Lower lobe of right lung (tissue), 2 donors: ENCODE data around the gene DDR2. TPM values are rescaled to one million over a fixed set of nuclear protein-coding genes. Genes with fewer than 3 reads are reported as not detected.

Experiments
- ATAC-seq, 2 donors: fragments of 200-7000 bp; cut with Tn5 transposase; one replicate each; pipeline ENCODE4 v1.9.1; 2020 to 2022; ENCODE audit warnings: mild to moderate bottlenecking in 2 of 2, moderate library complexity in 2 of 2
- DNase-seq: peaks from one replicate; pipeline ENCODE4 v3.0.0-alpha.2; 2020
- H3K27ac ChIP-seq: fragments of 200-600 bp; one replicate; pipeline ENCODE4 v1.8.0; 2022
- H3K27me3 ChIP-seq: fragments of 200-600 bp; one replicate; pipeline ENCODE4 v1.8.0; 2022; ENCODE audit warnings: low read depth
- H3K36me3 ChIP-seq: fragments of 200-600 bp; one replicate; pipeline ENCODE4 v1.8.0; 2022; ENCODE audit warnings: mild to moderate bottlenecking
- H3K4me1 ChIP-seq: fragments of 200-600 bp; one replicate; pipeline ENCODE4 v1.8.0; 2022
- H3K4me3 ChIP-seq: fragments of 200-600 bp; one replicate; pipeline ENCODE4 v1.8.0; 2022; ENCODE audit warnings: mild to moderate bottlenecking
- H3K9me3 ChIP-seq: fragments of 200-600 bp; one replicate; pipeline ENCODE4 v1.8.0; 2022
- CTCF ChIP-seq: fragments of 200-600 bp; IDR thresholded peaks from one replicate; pipeline ENCODE4 v1.8.0; 2022; ENCODE audit warnings: antibody characterized with exemption, mild to moderate bottlenecking
- intact Hi-C: fragments of 100-400 bp; cut with DNase I; formaldehyde crosslinking; loops from one replicate; pipeline ENCODE4 v1.11.0; 2022
- total RNA-seq: library from RNA; stranded (reverse); fragmentation: NEBNext Ultra II Directional; extraction: Animal tissue kit (Norgen Biotek cat#: 25700); gene quantifications from one replicate; pipeline ENCODE4 v1.2.1, GENCODE V29; 2021
- donor health status: DM: no; HTN: yes; CAD: no; lungs with severe emphysema.

The DDR2 gene
- total RNA-seq, 1 donor from 2014 or later, result 47.0 TPM

GRCh38 chr1:162639718-162640117 lies 7.5 kb downstream of the DDR2 start:
- H3K27me3 ChIP-seq, result no peaks in the 10 kb centered on the region
- no peak for TF ChIP-seq CTCF
- intact Hi-C loops, result no loop called here
- H3K36me3 ChIP-seq, result no peaks in the 10 kb centered on the region
- no peak overlapping the region for H3K27ac ChIP-seq
- no peak overlapping the region for H3K4me3 ChIP-seq
- H3K9me3 ChIP-seq, result no peaks in the 10 kb centered on the region
- DNase-seq (no peak), ATAC-seq (no peak)
- no peaks in the 10 kb centered on the region for H3K4me1 ChIP-seq

- Histone ChIP-seq H3K4me3 (no peak overlapping the region), H3K36me3 (no peaks in the 10 kb centered on the region), H3K4me1 (no peaks in the 10 kb centered on the region), H3K27ac (no peak overlapping the region), H3K27me3 (no peaks in the 10 kb centered on the region), H3K9me3 (no peaks in the 10 kb centered on the region)
- ATAC-seq (no peak), DNase-seq (no peak)
- no peak for TF ChIP-seq CTCF
- intact Hi-C loops, result no loop called here
Observed at GRCh38 chr1:162641114-162641513, 8.8 kb downstream of the DDR2 start.

GRCh38 chr1:162644986-162645314 lies 12.7 kb downstream of the DDR2 start:
- Histone ChIP-seq H3K27me3 (no peaks in the 10 kb centered on the region), H3K4me1 (peaks cover 5% of the 10 kb centered on the region), H3K36me3 (no peaks in the 10 kb centered on the region), H3K9me3 (no peaks in the 10 kb centered on the region), H3K4me3 (no peak overlapping the region), H3K27ac (no peak overlapping the region)
- no peak for DNase-seq
- intact Hi-C loops, result no loop called here
- no peak for TF ChIP-seq CTCF
- no peak for ATAC-seq

GRCh38 chr1:162645666-162646065 lies 13.4 kb downstream of the DDR2 start:
- TF ChIP-seq CTCF, result no peak
- intact Hi-C loops, result no loop called here
- no peak for DNase-seq
- Histone ChIP-seq H3K27ac (no peak overlapping the region), H3K27me3 (no peaks in the 10 kb centered on the region), H3K4me1 (peaks cover 5% of the 10 kb centered on the region), H3K9me3 (no peaks in the 10 kb centered on the region), H3K36me3 (no peaks in the 10 kb centered on the region), H3K4me3 (no peak overlapping the region)
- ATAC-seq, result no peak

- no peak overlapping the region for H3K4me3 ChIP-seq
- DNase-seq (no peak), ATAC-seq (no peak)
- no peaks in the 10 kb centered on the region for H3K36me3 ChIP-seq
- no peak overlapping the region for H3K27ac ChIP-seq
- H3K27me3 ChIP-seq, result no peaks in the 10 kb centered on the region
- no peak for TF ChIP-seq CTCF
- intact Hi-C loops, result no loop called here
- no peaks in the 10 kb centered on the region for H3K9me3 ChIP-seq
- H3K4me1 ChIP-seq, result peaks cover 5% of the 10 kb centered on the region
Observed at GRCh38 chr1:162649583-162649982, 17.3 kb downstream of the DDR2 start.
